ENCODE measurements around the gene CCDC124.

Gene CCDC124

GRCh38 chr19:17966129-17966483 lies 33.3 kb downstream of the CCDC124 start:
- Histone ChIP-seq H3K9ac (ENCODE audit: low read depth, low read length) (no peak overlapping the region), H3K4me1 (ENCODE audit: control insufficient read depth, insufficient read depth, low read length) (peaks cover 8% of the 10 kb centered on the region), H3K9me3 (ENCODE audit: control insufficient read depth, insufficient read depth, low read length) (no peaks in the 10 kb centered on the region), H3K4me3 (ENCODE audit: low read depth, low read length) (peak overlapping the region; percentile 46), H3K36me3 (ENCODE audit: control insufficient read depth, insufficient read depth, low read length) (peaks cover 4% of the 10 kb centered on the region), H3K27me3 (ENCODE audit: control insufficient read depth, insufficient read depth, low read length) (no peaks in the 10 kb centered on the region)

DNA sequence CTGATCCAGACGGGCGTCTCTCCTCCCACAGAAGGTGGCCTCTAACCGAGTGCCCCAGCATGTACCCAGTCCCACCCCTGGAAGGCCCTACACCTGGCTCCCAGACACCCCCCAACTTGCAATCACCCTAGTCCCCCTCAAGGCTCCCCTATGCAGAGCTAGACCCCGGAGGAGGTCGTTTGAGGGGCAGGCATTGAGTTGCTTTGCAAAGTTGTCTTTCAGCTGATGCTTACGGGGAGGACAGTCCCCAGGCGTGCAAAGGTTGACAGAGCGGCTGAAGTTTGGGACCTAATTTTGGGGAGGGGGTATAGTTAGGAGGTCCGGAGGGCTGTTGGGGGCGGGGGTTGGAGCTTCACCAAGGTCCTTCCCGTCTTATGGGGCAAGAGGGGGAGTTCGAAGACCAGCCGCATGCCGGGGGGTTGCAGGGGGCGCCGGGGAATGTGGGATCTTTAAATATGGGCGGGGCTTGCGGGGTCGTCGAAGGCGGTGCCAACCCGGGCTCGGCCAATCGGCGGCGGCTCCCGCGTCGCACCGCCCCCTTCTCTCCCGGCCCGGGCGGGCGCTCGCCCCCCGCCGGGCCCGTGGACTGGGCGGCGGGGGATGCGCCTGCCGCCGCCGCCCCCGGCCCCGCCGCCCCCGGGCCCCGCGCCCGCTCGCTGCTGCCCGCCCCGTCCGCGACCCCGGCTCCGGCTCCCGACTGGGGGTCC lies 33.9 kb downstream of the CCDC124 start, which contains the start of gene KCNN1:
KCNN1 (plus strand) TSS at position 558 of the 707 bp plus-strand sequence. CDS start 6,782 bp downstream, outside the sequence.
- Histone ChIP-seq H3K9me3 (ENCODE audit: control insufficient read depth, insufficient read depth, low read length) (no peaks in the 10 kb centered on the region), H3K36me3 (ENCODE audit: control insufficient read depth, insufficient read depth, low read length) (peaks cover 4% of the 10 kb centered on the region), H3K4me3 (ENCODE audit: low read depth, low read length) (peak within 1 kb of the TSS; percentile 79), H3K27me3 (ENCODE audit: control insufficient read depth, insufficient read depth, low read length) (no peaks in the 10 kb centered on the region), H3K9ac (ENCODE audit: low read depth, low read length) (peak within 1 kb of the TSS; percentile 60), H3K4me1 (ENCODE audit: control insufficient read depth, insufficient read depth, low read length) (peaks cover 8% of the 10 kb centered on the region)

- H3K9me3 ChIP-seq (ENCODE audit: control insufficient read depth, insufficient read depth, low read length), result no peaks in the 10 kb centered on the region
- H3K36me3 ChIP-seq (ENCODE audit: control insufficient read depth, insufficient read depth, low read length), result peaks cover 4% of the 10 kb centered on the region
- H3K9ac ChIP-seq (ENCODE audit: low read depth, low read length), result peak overlapping the region; percentile 60
- H3K4me3 ChIP-seq (ENCODE audit: low read depth, low read length), result peak overlapping the region; percentile 79
- no peaks in the 10 kb centered on the region for H3K27me3 ChIP-seq (ENCODE audit: control insufficient read depth, insufficient read depth, low read length)
- H3K4me1 ChIP-seq (ENCODE audit: control insufficient read depth, insufficient read depth, low read length), result peaks cover 8% of the 10 kb centered on the region
Measured at GRCh38 chr19:17967257-17968051, 34.6 kb downstream of the CCDC124 start.

- peaks cover 4% of the 10 kb centered on the region for H3K36me3 ChIP-seq (ENCODE audit: control insufficient read depth, insufficient read depth, low read length)
- H3K4me1 ChIP-seq (ENCODE audit: control insufficient read depth, insufficient read depth, low read length), result peaks cover 8% of the 10 kb centered on the region
- no peak overlapping the region for H3K4me3 ChIP-seq (ENCODE audit: low read depth, low read length)
- H3K9me3 ChIP-seq (ENCODE audit: control insufficient read depth, insufficient read depth, low read length), result no peaks in the 10 kb centered on the region
- no peaks in the 10 kb centered on the region for H3K27me3 ChIP-seq (ENCODE audit: control insufficient read depth, insufficient read depth, low read length)
- no peak overlapping the region for H3K9ac ChIP-seq (ENCODE audit: low read depth, low read length)
Measured at GRCh38 chr19:17968362-17968761, 35.5 kb downstream of the CCDC124 start.

GRCh38 chr19:17969096-17969792 lies 36.4 kb downstream of the CCDC124 start:
- Histone ChIP-seq H3K4me1 (ENCODE audit: control insufficient read depth, insufficient read depth, low read length) (peaks cover 8% of the 10 kb centered on the region), H3K27me3 (ENCODE audit: control insufficient read depth, insufficient read depth, low read length) (no peaks in the 10 kb centered on the region), H3K4me3 (ENCODE audit: low read depth, low read length) (no peak overlapping the region), H3K9me3 (ENCODE audit: control insufficient read depth, insufficient read depth, low read length) (no peaks in the 10 kb centered on the region), H3K9ac (ENCODE audit: low read depth, low read length) (no peak overlapping the region), H3K36me3 (ENCODE audit: control insufficient read depth, insufficient read depth, low read length) (peaks cover 11% of the 10 kb centered on the region)

- Histone ChIP-seq H3K9me3 (ENCODE audit: control insufficient read depth, insufficient read depth, low read length) (no peaks in the 10 kb centered on the region), H3K27me3 (ENCODE audit: control insufficient read depth, insufficient read depth, low read length) (no peaks in the 10 kb centered on the region), H3K4me3 (ENCODE audit: low read depth, low read length) (no peak overlapping the region), H3K36me3 (ENCODE audit: control insufficient read depth, insufficient read depth, low read length) (peaks cover 22% of the 10 kb centered on the region), H3K4me1 (ENCODE audit: control insufficient read depth, insufficient read depth, low read length) (peaks cover 4% of the 10 kb centered on the region), H3K9ac (ENCODE audit: low read depth, low read length) (no peak overlapping the region)
Measured at GRCh38 chr19:17972230-17972629, 39.4 kb downstream of the CCDC124 start.

- no peak overlapping the region for H3K4me3 ChIP-seq (ENCODE audit: low read depth, low read length)
- H3K36me3 ChIP-seq (ENCODE audit: control insufficient read depth, insufficient read depth, low read length), result peaks cover 18% of the 10 kb centered on the region
- no peaks in the 10 kb centered on the region for H3K9me3 ChIP-seq (ENCODE audit: control insufficient read depth, insufficient read depth, low read length)
- no peak overlapping the region for H3K9ac ChIP-seq (ENCODE audit: low read depth, low read length)
- no peaks in the 10 kb centered on the region for H3K27me3 ChIP-seq (ENCODE audit: control insufficient read depth, insufficient read depth, low read length)
- H3K4me1 ChIP-seq (ENCODE audit: control insufficient read depth, insufficient read depth, low read length), result peaks cover 4% of the 10 kb centered on the region
Measured at GRCh38 chr19:17973759-17974158, 40.9 kb downstream of the CCDC124 start.

DNA sequence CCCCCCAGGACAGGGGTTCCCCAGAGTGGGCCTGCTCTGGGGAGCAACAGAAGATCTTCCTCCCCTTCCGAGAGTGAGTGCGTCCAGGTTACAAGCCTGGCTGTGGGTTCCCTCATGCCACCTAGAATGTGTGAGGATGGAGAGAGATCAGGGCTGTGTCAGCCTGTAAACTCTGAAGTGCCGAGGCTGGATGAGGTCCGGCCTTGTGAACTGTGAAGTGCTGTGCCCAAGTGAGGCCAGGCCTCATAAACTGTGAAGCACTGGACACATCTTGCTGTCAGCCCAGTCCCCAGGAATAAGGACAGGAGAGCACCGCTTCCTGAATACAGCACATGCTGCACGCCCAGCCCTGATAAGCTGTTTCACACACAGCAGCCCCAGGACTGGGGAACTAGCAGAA lies 41.7 kb downstream of the CCDC124 start:
- no peak overlapping the region for H3K9ac ChIP-seq (ENCODE audit: low read depth, low read length)
- no peaks in the 10 kb centered on the region for H3K9me3 ChIP-seq (ENCODE audit: control insufficient read depth, insufficient read depth, low read length)
- peaks cover 18% of the 10 kb centered on the region for H3K36me3 ChIP-seq (ENCODE audit: control insufficient read depth, insufficient read depth, low read length)

GRCh38 chr19:17975032-17975431 lies 42.2 kb downstream of the CCDC124 start:
- Histone ChIP-seq H3K9ac (ENCODE audit: low read depth, low read length) (no peak overlapping the region), H3K36me3 (ENCODE audit: control insufficient read depth, insufficient read depth, low read length) (peaks cover 18% of the 10 kb centered on the region), H3K4me3 (ENCODE audit: low read depth, low read length) (no peak overlapping the region), H3K27me3 (ENCODE audit: control insufficient read depth, insufficient read depth, low read length) (no peaks in the 10 kb centered on the region), H3K9me3 (ENCODE audit: control insufficient read depth, insufficient read depth, low read length) (no peaks in the 10 kb centered on the region), H3K4me1 (ENCODE audit: control insufficient read depth, insufficient read depth, low read length) (no peaks in the 10 kb centered on the region)

More for the DNA sequence above, 41.7 kb downstream of the CCDC124 start:
- H3K4me1 ChIP-seq (ENCODE audit: control insufficient read depth, insufficient read depth, low read length), result no peaks in the 10 kb centered on the region
- no peaks in the 10 kb centered on the region for H3K27me3 ChIP-seq (ENCODE audit: control insufficient read depth, insufficient read depth, low read length)
- H3K4me3 ChIP-seq (ENCODE audit: low read depth, low read length), result no peak overlapping the region

DNA sequence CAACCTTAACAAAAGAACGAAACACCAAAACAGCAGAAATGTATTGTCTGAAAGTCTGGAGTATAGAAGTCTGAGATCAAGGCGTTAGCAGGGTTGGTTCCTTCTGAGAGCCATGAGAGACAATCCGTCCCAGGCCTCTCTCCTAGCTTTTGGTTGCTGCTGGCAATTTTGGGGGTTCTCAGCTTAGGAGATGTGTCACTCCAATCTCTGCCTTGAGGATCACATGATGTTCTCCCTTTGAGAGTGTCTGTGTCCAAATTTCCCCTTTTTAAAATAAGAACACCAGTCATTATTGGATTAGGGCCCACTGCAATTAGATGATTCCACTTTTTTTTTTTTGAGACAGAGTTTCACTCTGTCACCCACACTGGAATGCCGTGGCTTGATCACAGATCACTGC lies 44.2 kb downstream of the CCDC124 start:
- H3K4me1 ChIP-seq (ENCODE audit: control insufficient read depth, insufficient read depth, low read length), result no peaks in the 10 kb centered on the region
- no peak overlapping the region for H3K9ac ChIP-seq (ENCODE audit: low read depth, low read length)
- H3K27me3 ChIP-seq (ENCODE audit: control insufficient read depth, insufficient read depth, low read length), result no peaks in the 10 kb centered on the region
- no peaks in the 10 kb centered on the region for H3K9me3 ChIP-seq (ENCODE audit: control insufficient read depth, insufficient read depth, low read length)
- no peak overlapping the region for H3K4me3 ChIP-seq (ENCODE audit: low read depth, low read length)
- H3K36me3 ChIP-seq (ENCODE audit: control insufficient read depth, insufficient read depth, low read length), result peaks cover 18% of the 10 kb centered on the region

GRCh38 chr19:17977488-17977887 lies 44.7 kb downstream of the CCDC124 start:
- no peaks in the 10 kb centered on the region for H3K4me1 ChIP-seq (ENCODE audit: control insufficient read depth, insufficient read depth, low read length)
- peaks cover 18% of the 10 kb centered on the region for H3K36me3 ChIP-seq (ENCODE audit: control insufficient read depth, insufficient read depth, low read length)
- no peak overlapping the region for H3K4me3 ChIP-seq (ENCODE audit: low read depth, low read length)
- no peaks in the 10 kb centered on the region for H3K9me3 ChIP-seq (ENCODE audit: control insufficient read depth, insufficient read depth, low read length)
- no peaks in the 10 kb centered on the region for H3K27me3 ChIP-seq (ENCODE audit: control insufficient read depth, insufficient read depth, low read length)
- H3K9ac ChIP-seq (ENCODE audit: low read depth, low read length), result no peak overlapping the region
